Activated CD8-positive, alpha-beta T cell treated with anti-CD3 and anti-CD28 coated beads for 36 hours (primary cell): Measurements from ENCODE around the gene C12orf42. TPM values are rescaled to one million over a fixed set of nuclear protein-coding genes. Genes with fewer than 3 reads are reported as not detected.
A peak's percentile ranks its signal among the peaks of the same experiment; 100 is the strongest.
"Not testable (repeated sequence)": the region's sequence is repeated elsewhere in the genome, so short reads cannot be mapped to it uniquely, and the experiment has no call there.

Experiments used
- ATAC-seq: fragments of 200-7000 bp; cut with Tn5 transposase; one replicate; pipeline ENCODE4 v1.10.0; 2021; ENCODE audit warnings: mild to moderate bottlenecking, moderate library complexity
- CTCF ChIA-PET: fragments of 350-600 bp; sonication (Branson Sonifier 250); formaldehyde crosslinking; loops from one replicate; lab custom pipeline; 2021; ENCODE audit warnings: antibody characterized with exemption; lab: Charles Lee
- POLR2A ChIA-PET: fragments of 350-600 bp; sonication (Branson Sonifier 250); formaldehyde crosslinking; loops from one replicate; lab custom pipeline; 2021; ENCODE audit warnings: antibody characterized with exemption; lab: Charles Lee
- DNase-seq: peaks from one replicate; pipeline ENCODE4 v3.0.0-alpha.2; 2020
- H3K27ac Mint-ChIP-seq: one replicate; pipeline ENCODE4 v1.8.0; 2021; ENCODE audit warnings: mild to moderate bottlenecking, mixed read lengths
- H3K27me3 Mint-ChIP-seq: one replicate; pipeline ENCODE4 v1.8.0; 2021; ENCODE audit warnings: mixed read lengths
- H3K36me3 Mint-ChIP-seq: one replicate; pipeline ENCODE4 v1.8.0; 2021; ENCODE audit warnings: low read depth, mixed read lengths
- H3K4me1 Mint-ChIP-seq: one replicate; pipeline ENCODE4 v1.8.0; 2021; ENCODE audit warnings: low read depth, mixed read lengths
- H3K4me3 Mint-ChIP-seq: one replicate; pipeline ENCODE4 v1.8.0; 2021; ENCODE audit warnings: mild to moderate bottlenecking, moderate library complexity, mixed read lengths
- H3K9me3 Mint-ChIP-seq: one replicate; pipeline ENCODE4 v1.8.0; 2021; ENCODE audit warnings: mixed read lengths
- CTCF ChIP-seq: fragments of 200-600 bp; IDR thresholded peaks from one replicate; pipeline ENCODE4 v1.8.0; 2022; ENCODE audit warnings: antibody characterized with exemption, mild to moderate bottlenecking
- intact Hi-C: fragments of 100-400 bp; cut with micrococcal nuclease; formaldehyde crosslinking; loops from one replicate; pipeline ENCODE4 v1.10.0; 2022
- total RNA-seq, 2 experiments: library from RNA; stranded (reverse); gene quantifications; one replicate each; pipeline ENCODE4 v1.2.3, GENCODE V29; 2021

The C12orf42 gene
- total RNA-seq, 2 experiments from 2014 or later = 0.49 to 1.4 TPM

DNA sequence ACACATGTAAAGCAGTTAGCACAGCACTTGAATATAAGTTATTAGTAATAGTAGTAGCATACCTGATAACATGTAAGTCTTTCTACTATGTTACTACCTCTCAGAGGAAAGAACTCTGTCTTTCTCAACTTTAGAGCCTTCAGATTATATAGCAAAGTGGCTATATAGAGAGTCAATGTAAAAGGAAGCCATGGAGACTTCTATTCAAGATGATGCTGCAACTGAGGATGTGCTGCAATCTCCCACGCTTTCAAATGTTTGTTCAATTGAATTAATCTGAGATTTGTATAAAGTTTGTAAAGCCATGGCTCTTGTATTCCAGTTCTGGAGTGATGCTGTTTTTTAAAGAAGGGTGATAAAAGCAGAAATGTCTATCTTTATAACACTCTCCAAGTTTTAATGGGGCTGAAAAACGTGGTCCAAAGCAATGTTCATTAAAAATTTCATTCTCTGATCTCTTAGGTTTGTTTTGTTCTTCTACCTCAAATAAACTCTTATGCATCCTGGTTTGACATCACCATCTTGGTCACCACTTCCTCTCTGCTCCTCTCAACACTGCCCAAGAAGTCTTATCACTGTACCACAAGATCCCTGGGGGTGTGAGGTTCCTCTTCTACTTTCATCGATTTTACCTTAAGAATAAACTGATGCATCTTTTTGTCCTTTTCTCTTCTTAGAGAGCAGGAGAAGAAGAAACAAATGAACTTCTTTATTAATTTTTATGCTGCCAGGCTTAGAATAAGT, 40.6 kb downstream of the C12orf42 start:
- TF ChIP-seq CTCF = no peak

GRCh38 chr12:103444983-103445382, 50.8 kb downstream of the C12orf42 start:
- intact Hi-C loops = no loop called here
- H3K27ac Mint-ChIP-seq = no peak overlapping the region
- CTCF ChIA-PET = no interaction called here

More for the DNA sequence above, 40.6 kb downstream of the C12orf42 start:
- Mint-ChIP-seq H3K36me3 (no peaks in the 10 kb centered on the region), H3K27me3 (no peaks in the 10 kb centered on the region), H3K27ac (no peak overlapping the region), H3K9me3 (peaks cover 3% of the 10 kb centered on the region), H3K4me3 (no peak overlapping the region), H3K4me1 (peaks cover 41% of the 10 kb centered on the region)
- POLR2A ChIA-PET = no interaction called here
- ATAC-seq (peak; percentile 88), DNase-seq (peak; percentile 50)
- intact Hi-C loops = no loop called here
- CTCF ChIA-PET = interaction anchor here (0.9 to 2.0 kb wide), 2 partner anchors 21 to 93 kb away, joined by 3 to 9 read pairs; no protein-coding TSS in a partner anchor

DNA sequence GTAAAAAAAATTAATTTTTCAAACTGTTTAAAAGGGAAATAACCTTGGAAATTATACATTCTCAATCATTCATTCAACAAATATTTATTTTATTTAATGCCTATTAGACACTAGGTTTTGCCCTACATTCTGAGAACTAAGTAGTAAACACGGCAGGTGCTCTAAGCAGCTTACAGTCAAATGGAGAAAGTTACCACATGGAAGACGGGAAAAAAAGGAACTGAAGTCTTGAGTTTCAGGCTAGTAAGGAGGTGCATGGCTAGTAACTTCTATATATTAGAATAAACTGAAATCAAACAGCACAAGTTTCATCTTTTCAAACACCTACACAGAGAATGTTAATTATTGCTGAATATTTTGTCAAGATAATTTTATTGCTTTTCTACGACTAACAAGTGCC, 52.9 kb downstream of the C12orf42 start:
- intact Hi-C loops = no loop called here
- ATAC-seq (no peak), DNase-seq (no peak)
- H3K4me3 Mint-ChIP-seq = no peak overlapping the region
- no peaks in the 10 kb centered on the region for H3K27me3 Mint-ChIP-seq
- peaks cover 29% of the 10 kb centered on the region for H3K4me1 Mint-ChIP-seq
- no peaks in the 10 kb centered on the region for H3K9me3 Mint-ChIP-seq
- ChIA-PET POLR2A (no interaction called here), CTCF (no interaction called here)
- H3K36me3 Mint-ChIP-seq = no peaks in the 10 kb centered on the region
- TF ChIP-seq CTCF = no peak
- H3K27ac Mint-ChIP-seq = no peak overlapping the region

More at GRCh38 chr12:103444983-103445382, 50.8 kb downstream of the C12orf42 start:
- H3K4me3 Mint-ChIP-seq = no peak overlapping the region
- POLR2A ChIA-PET = interaction anchor here (1.9 kb wide), 1 partner anchor 24 kb away, joined by 4 read pairs; no protein-coding TSS in a partner anchor
- ATAC-seq (no peak), DNase-seq (no peak)
- H3K27me3 Mint-ChIP-seq = no peaks in the 10 kb centered on the region
- H3K9me3 Mint-ChIP-seq = no peaks in the 10 kb centered on the region
- no peaks in the 10 kb centered on the region for H3K36me3 Mint-ChIP-seq
- no peak for TF ChIP-seq CTCF
- H3K4me1 Mint-ChIP-seq = peaks cover 29% of the 10 kb centered on the region

GRCh38 chr12:103442182-103442555, 53.6 kb downstream of the C12orf42 start:
- Mint-ChIP-seq H3K36me3 (no peaks in the 10 kb centered on the region), H3K9me3 (no peaks in the 10 kb centered on the region), H3K27ac (peak overlapping the region; percentile 97), H3K4me3 (peak overlapping the region; percentile 67), H3K4me1 (peaks cover 29% of the 10 kb centered on the region), H3K27me3 (no peaks in the 10 kb centered on the region)
- DNase-seq (no peak), ATAC-seq (no peak)
- TF ChIP-seq CTCF = no peak
- CTCF ChIA-PET = no interaction called here
- intact Hi-C loops = no loop called here
- POLR2A ChIA-PET = no interaction called here

DNA sequence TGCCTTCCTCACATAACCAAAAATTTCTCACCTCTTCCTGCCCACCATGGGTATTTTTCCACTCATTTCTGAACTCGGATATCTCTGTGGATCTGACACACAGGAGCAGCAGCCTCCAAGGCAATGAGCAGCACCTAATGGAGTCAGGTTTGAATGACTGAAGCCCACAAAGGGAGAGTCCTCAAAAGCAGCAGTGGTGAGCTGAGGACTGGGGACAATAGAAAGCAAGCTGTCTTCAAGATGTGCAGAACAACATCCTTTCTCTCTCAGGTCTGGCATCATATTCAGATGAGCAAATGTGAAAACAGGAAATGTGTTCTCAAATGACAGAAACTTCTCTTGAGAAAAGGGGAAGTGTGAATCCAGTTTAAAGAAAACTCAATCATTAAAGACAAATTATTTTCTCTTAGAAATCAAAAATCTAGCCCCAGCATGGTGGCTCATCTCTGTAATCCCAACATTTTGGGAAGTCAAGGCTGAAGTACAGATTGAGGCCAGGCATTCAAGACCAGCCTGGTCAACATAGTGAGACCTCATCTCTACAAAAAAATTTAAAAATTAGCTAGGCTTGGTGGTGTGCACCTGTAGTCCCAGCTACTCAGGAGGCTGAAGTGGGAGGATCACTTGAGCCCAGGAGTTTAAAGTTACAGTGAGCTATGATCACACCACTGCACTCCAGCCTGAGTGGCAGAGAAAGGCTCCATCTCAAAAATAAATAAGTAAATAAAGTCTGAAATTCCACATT, 54.2 kb downstream of the C12orf42 start:
- ChIA-PET CTCF (no interaction called here), POLR2A (no interaction called here)
- ATAC-seq (peak; percentile 99), DNase-seq (peak; percentile 68)
- Mint-ChIP-seq H3K27ac (peak overlapping the region; percentile 97), H3K27me3 (no peaks in the 10 kb centered on the region), H3K36me3 (no peaks in the 10 kb centered on the region), H3K4me1 (peaks cover 29% of the 10 kb centered on the region), H3K9me3 (no peaks in the 10 kb centered on the region), H3K4me3 (peak overlapping the region; percentile 67)
- TF ChIP-seq CTCF = no peak
- intact Hi-C loops = loop anchor here (2.0 kb wide), 1 partner anchor 53 kb away; the partner anchor contains the start of gene C12orf42

DNA sequence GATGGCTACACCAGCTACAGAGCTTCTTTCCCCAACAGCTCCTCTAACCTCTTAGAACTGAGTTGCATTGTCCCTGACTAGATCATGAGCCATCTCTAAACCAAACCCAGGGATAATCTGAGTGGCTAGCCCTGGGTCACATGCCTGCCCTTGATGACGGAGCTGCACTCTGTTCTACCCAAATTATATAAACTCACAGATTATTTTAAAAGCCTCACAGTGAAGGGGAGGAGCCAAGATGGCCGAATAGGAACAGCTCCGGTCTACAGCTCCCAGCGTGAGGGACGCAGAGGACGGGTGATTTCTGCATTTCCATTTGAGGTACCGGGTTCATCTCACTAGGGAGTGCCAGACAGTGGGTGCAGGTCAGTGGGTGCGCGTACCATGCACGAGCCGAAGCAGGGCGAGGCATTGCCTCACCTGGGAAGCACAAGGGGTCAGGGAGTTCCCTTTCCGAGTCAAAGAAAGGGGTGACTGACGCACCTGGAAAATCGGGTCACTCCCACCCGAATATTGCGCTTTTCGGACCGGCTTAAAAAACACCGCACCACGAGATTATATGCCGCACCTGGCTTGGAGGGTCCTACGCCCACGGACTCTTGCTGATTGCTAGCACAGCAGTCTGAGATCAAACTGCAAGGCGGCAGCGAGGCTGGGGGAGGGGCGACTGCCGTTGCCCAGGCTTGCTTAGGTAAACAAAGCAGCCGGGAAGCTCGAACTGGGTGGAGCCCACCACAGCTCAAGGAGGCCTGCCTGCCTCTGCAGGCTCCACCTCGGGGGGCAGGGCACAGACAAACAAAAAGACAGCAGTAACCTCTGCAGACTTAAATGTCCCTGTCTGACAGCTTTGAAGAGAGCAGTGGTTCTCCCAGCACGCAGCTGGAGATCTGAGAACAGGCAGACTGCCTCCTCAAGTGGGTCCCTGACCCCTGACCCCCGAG, 61.3 kb downstream of the C12orf42 start:
- Mint-ChIP-seq H3K27ac (peak overlapping the region; percentile 83), H3K4me3 (peak overlapping the region; percentile 65), H3K9me3 (peaks cover 12% of the 10 kb centered on the region), H3K36me3 (peaks cover 21% of the 10 kb centered on the region)
- DNase-seq (peak; percentile 13), ATAC-seq (peak; percentile 75)
- POLR2A ChIA-PET, H3K4me1 Mint-ChIP-seq, H3K27me3 Mint-ChIP-seq, intact Hi-C loops: not testable (repeated sequence)
- CTCF ChIA-PET = interaction anchor here (0.8 to 0.9 kb wide), 2 partner anchors 20 to 617 kb away, joined by 3 read pairs; no protein-coding TSS in a partner anchor
